A549 (cell line): ENCODE data around the gene ACTRT2. TPM values are rescaled to one million over a fixed set of nuclear protein-coding genes. Genes with fewer than 3 reads are reported as not detected.

Experiments
- ATAC-seq, 2 experiments: fragments of 200-7000 bp in 1 of 2; fragments of >200 bp in 1 of 2; cut with Nextera tagmentation in 1 of 2; cut with Tn5 transposase in 1 of 2; 3 replicates each; pipeline versions ENCODE4 v1.8.0 to v1.9.1; 2018 to 2020; ENCODE audit warnings: mild to moderate bottlenecking in 1 of 2, moderate library complexity in 1 of 2
- CTCF ChIA-PET: fragments of 300-600 bp; sonication (Branson Sonifier 250); formaldehyde crosslinking; extraction: SDS; loops from one replicate; lab custom pipeline; 2021; ENCODE audit warnings: antibody characterized with exemption, inconsistent platforms; lab: Yijun Ruan, JAX
- POLR2A ChIA-PET: fragments of 350-600 bp; formaldehyde crosslinking; extraction: SDS; loops from one replicate; lab custom pipeline; 2021; ENCODE audit warnings: antibody characterized with exemption, inconsistent platforms; lab: Yijun Ruan, JAX
- DNase-seq, 2 experiments: peaks; one replicate each; pipeline versions ENCODE4 v3.0.0 to v3.0.0-alpha.2; 2011 to 2016; ENCODE audit warnings: low read depth in 1 of 2, low spot score in 1 of 2
- FAIRE-seq: peaks from 2 replicates; lab custom pipeline; 2011; peaks lifted over from hg19 to GRCh38; lab: Jason Lieb, UNC
- H3K27ac ChIP-seq, 2 experiments: fragments of >200 bp; sonication (Bioruptor Twin); formaldehyde crosslinking; 3 replicates each; pipeline ENCODE4 v1.5.1; 2016 to 2017
- H3K4me1 ChIP-seq: fragments of >200 bp; sonication (Bioruptor Twin); formaldehyde crosslinking; 3 replicates; pipeline ENCODE4 v1.6.1; 2016
- H3K4me2 ChIP-seq: fragments of >200 bp; sonication (Bioruptor Twin); formaldehyde crosslinking; 3 replicates; pipeline ENCODE4 v1.6.1; 2016
- H3K4me3 ChIP-seq: fragments of >200 bp; sonication (Bioruptor Twin); formaldehyde crosslinking; 3 replicates; pipeline ENCODE4 v1.5.1; 2016
- H3K9me3 ChIP-seq: fragments of >200 bp; sonication (Bioruptor Twin); formaldehyde crosslinking; 3 replicates; pipeline ENCODE4 v1.6.1; 2016
- BCL3 ChIP-seq: fragments of >200 bp; sonication (Bioruptor Twin); formaldehyde crosslinking; IDR thresholded peaks from 3 replicates; pipeline ENCODE4 v1.6.1; 2016
- BHLHE40 ChIP-seq: IDR thresholded peaks from 2 replicates; pipeline ENCODE4 v1.6.1; 2012; ENCODE audit warnings: low read depth, low read length, inconsistent platforms
- CHD2 ChIP-seq: fragments of 150-350 bp; IDR thresholded peaks from 2 replicates; pipeline ENCODE4 v1.6.1; 2014; ENCODE audit warnings: low read length; ENCODE audit not compliant: partially characterized antibody
- ELK1 ChIP-seq: fragments of 150-350 bp; IDR thresholded peaks from 2 replicates; pipeline ENCODE4 v1.6.1; 2014; ENCODE audit warnings: low read depth, mild to moderate bottlenecking, low read length
- EP300 ChIP-seq, 2 experiments: fragments of >200 bp; sonication (Bioruptor Twin); formaldehyde crosslinking; IDR thresholded peaks; 2 replicates in 1 of 2; 3 replicates in 1 of 2; pipeline ENCODE4 v1.6.1; 2016 to 2017
- ESRRA ChIP-seq: fragments of 150-350 bp; IDR thresholded peaks from 2 replicates; pipeline ENCODE4 v1.6.1; 2014; ENCODE audit warnings: mild to moderate bottlenecking, low read length, borderline replicate concordance
- FOSL2 ChIP-seq, 2 experiments: fragments of 450-650 bp in 1 of 2; fragments of >200 bp in 1 of 2; sonication (Bioruptor Twin) in 1 of 2; formaldehyde crosslinking; IDR thresholded peaks; 2 replicates each; pipeline versions ENCODE4 v1.5.0 to v1.6.1; 2016 to 2020; ENCODE audit warnings: mild to moderate bottlenecking in 1 of 2, moderate library complexity in 1 of 2
- FOXS1 ChIP-seq: fragments of 250-450 bp; sonication (Bioruptor Pico); IDR thresholded peaks from 2 replicates; pipeline ENCODE4 v1.5.0; 2020; ENCODE audit warnings: mild to moderate bottlenecking, moderate library complexity
- GATA3 ChIP-seq: IDR thresholded peaks from 2 replicates; pipeline ENCODE4 v1.6.1; 2012; ENCODE audit warnings: borderline replicate concordance
- HES2 ChIP-seq: fragments of >200 bp; sonication (Bioruptor Twin); formaldehyde crosslinking; IDR thresholded peaks from 2 replicates; pipeline ENCODE4 v1.6.1; 2016
- HEYL ChIP-seq: fragments of 250-450 bp; sonication (Bioruptor Pico); IDR thresholded peaks from 2 replicates; pipeline ENCODE4 v1.8.0; 2021; ENCODE audit warnings: mild to moderate bottlenecking, moderate library complexity
- HMGXB4 ChIP-seq: fragments of 250-450 bp; sonication (Bioruptor Pico); IDR thresholded peaks from 2 replicates; pipeline ENCODE4 v1.5.0; 2021; ENCODE audit warnings: mild to moderate bottlenecking, moderate library complexity, borderline replicate concordance
- HOXA7 ChIP-seq: fragments of 250-450 bp; sonication (Bioruptor Pico); IDR thresholded peaks from 2 replicates; pipeline ENCODE4 v1.5.0; 2020; ENCODE audit warnings: mild to moderate bottlenecking, moderate library complexity
- HOXB13 ChIP-seq: fragments of 250-450 bp; sonication (Bioruptor Pico); IDR thresholded peaks from 2 replicates; pipeline ENCODE4 v1.5.0; 2020; ENCODE audit warnings: low read depth, mild to moderate bottlenecking, moderate library complexity
- HOXB5 ChIP-seq: fragments of 250-450 bp; sonication (Bioruptor Pico); IDR thresholded peaks from 2 replicates; pipeline ENCODE4 v1.5.0; 2020; ENCODE audit warnings: mild to moderate bottlenecking, moderate library complexity
- JUN ChIP-seq, 2 experiments: fragments of >200 bp; sonication (Bioruptor Twin); formaldehyde crosslinking; IDR thresholded peaks; 2 replicates in 1 of 2; 3 replicates in 1 of 2; pipeline ENCODE4 v1.6.1; 2016 to 2017
- JUNB ChIP-seq: fragments of >200 bp; sonication (Bioruptor Twin); formaldehyde crosslinking; IDR thresholded peaks from 2 replicates; pipeline ENCODE4 v1.6.1; 2016
- KDM1A ChIP-seq: fragments of 200-600 bp; sonication (generic); IDR thresholded peaks from 2 replicates; pipeline ENCODE4 v1.6.1; 2016; ENCODE audit warnings: low read depth, mild to moderate bottlenecking
- KDM5A ChIP-seq: fragments of 200-600 bp; sonication (generic); IDR thresholded peaks from 2 replicates; pipeline ENCODE4 v1.6.1; 2016; ENCODE audit warnings: antibody characterized with exemption, mild to moderate bottlenecking
- MAX ChIP-seq: IDR thresholded peaks from 2 replicates; pipeline ENCODE4 v1.6.1; 2012
- NPAS2 ChIP-seq: fragments of 250-450 bp; sonication (Bioruptor Pico); IDR thresholded peaks from 2 replicates; pipeline ENCODE4 v1.8.0; 2022; ENCODE audit warnings: mild to moderate bottlenecking, moderate library complexity, borderline replicate concordance
- NR3C1 ChIP-seq: fragments of >200 bp; sonication (Bioruptor Twin); formaldehyde crosslinking; IDR thresholded peaks from 3 replicates; pipeline ENCODE4 v1.6.1; 2017
- PBX3 ChIP-seq: IDR thresholded peaks from 2 replicates; pipeline ENCODE4 v1.6.1; 2012
- POLR2A ChIP-seq: IDR thresholded peaks from 2 replicates; pipeline ENCODE4 v1.6.1; 2012; ENCODE audit warnings: mild to moderate bottlenecking, low read length
- RAD21 ChIP-seq, 2 experiments: fragments of >200 bp in 1 of 2; sonication (Bioruptor Twin) in 1 of 2; formaldehyde crosslinking in 1 of 2; IDR thresholded peaks in 1 of 2; conservative IDR thresholded peaks in 1 of 2; 2 replicates in 1 of 2; 3 replicates in 1 of 2; pipeline ENCODE4 v1.6.1; 2012 to 2018; ENCODE audit warnings: inconsistent platforms in 1 of 2
- RCOR1 ChIP-seq: fragments of 150-350 bp; IDR thresholded peaks from 2 replicates; pipeline ENCODE4 v1.6.1; 2014; ENCODE audit warnings: antibody characterized with exemption, low read length, low read depth
- RFX5 ChIP-seq: fragments of 450-650 bp; IDR thresholded peaks from 2 replicates; pipeline ENCODE4 v1.7.1; 2014; ENCODE audit warnings: antibody characterized with exemption, mild to moderate bottlenecking, moderate library complexity
- SREBF2 ChIP-seq: fragments of 450-650 bp; IDR thresholded peaks from 2 replicates; pipeline ENCODE4 v1.6.1; 2014; ENCODE audit warnings: mild to moderate bottlenecking, moderate library complexity
- ZSCAN20 ChIP-seq: fragments of 250-450 bp; sonication (Bioruptor Pico); IDR thresholded peaks from 2 replicates; pipeline ENCODE4 v1.8.0; 2022; ENCODE audit warnings: mild to moderate bottlenecking, moderate library complexity
- WGBS: methylation state at CpG from one replicate; pipeline ENCODE4 v1.1.6; 2017; ENCODE audit errors: missing lambda C conversion rate; 5-methylcytosine and 5-hydroxymethylcytosine counted together
- polyA plus RNA-seq, 4 experiments: library from polyadenylated mRNA; depleted of rRNA in 3 of 4; stranded (reverse); fragments of >200 nt; fragmentation: RNase III in 1 of 4; extraction: RNeasy Plus Mini Kit Qiagen cat#74134 plus additional on column Dnase treatment in 1 of 4; gene quantifications; 2 replicates in 3 of 4; 3 replicates in 1 of 4; pipeline ENCODE4 v1.2.3, GENCODE V29; 2011 to 2017

The ACTRT2 gene
- polyA plus RNA-seq, 2 of the 4 experiments (the other 2 are of a cell fraction), result not detected

- H3K27ac ChIP-seq, result no peak overlapping the region
- no peak for FAIRE-seq
- 22% methylated on average over 2 of the region's 3 CpGs for WGBS
- no peak for DNase-seq
- ChIA-PET CTCF (no interaction called here), POLR2A (no interaction called here)
- no peaks in the 10 kb centered on the region for H3K9me3 ChIP-seq
- no peak for ATAC-seq
- TF ChIP-seq RCOR1 (no peak), HOXA7 (no peak), RFX5 (no peak), HES2 (no peak), NPAS2 (CRISPR knock-in tag) (no peak), HMGXB4 (CRISPR knock-in tag) (no peak), JUNB (no peak), ZSCAN20 (CRISPR knock-in tag) (no peak), PBX3 (no peak), NR3C1 (no peak), SREBF2 (no peak), KDM1A (no peak), ESRRA (no peak), CHD2 (no peak), HOXB13 (CRISPR knock-in tag) (no peak), BHLHE40 (no peak), BCL3 (no peak), HOXB5 (CRISPR knock-in tag) (no peak), HEYL (CRISPR knock-in tag) (no peak), FOXS1 (CRISPR knock-in tag) (no peak)
- H3K4me2 ChIP-seq, result no peak overlapping the region
- H3K4me3 ChIP-seq, result no peak overlapping the region
- H3K4me1 ChIP-seq, result no peaks in the 10 kb centered on the region
Observed at GRCh38 chr1:3051270-3052268, 30.3 kb downstream of the ACTRT2 start.

GRCh38 chr1:3052501-3052900, 31.2 kb downstream of the ACTRT2 start:
- CTCF ChIA-PET, result no interaction called here
- no peak overlapping the region for H3K4me2 ChIP-seq
- no peaks in the 10 kb centered on the region for H3K9me3 ChIP-seq
- H3K4me1 ChIP-seq, result no peaks in the 10 kb centered on the region
- no peak for ATAC-seq
- H3K4me3 ChIP-seq, result no peak overlapping the region
- no peak for FAIRE-seq
- WGBS, result 25% methylated on average over 4 of the region's 5 CpGs
- H3K27ac ChIP-seq, result no peak overlapping the region
- DNase-seq, result no peak
- POLR2A ChIA-PET, result no interaction called here
- TF ChIP-seq EP300 (IDR thresholded peaks at IDR 0.05) (no peak), BCL3 (no peak), MAX (no peak), HEYL (CRISPR knock-in tag) (no peak), SREBF2 (no peak), ELK1 (no peak), POLR2A (no peak), GATA3 (no peak), HOXA7 (no peak), RCOR1 (no peak), NPAS2 (CRISPR knock-in tag) (no peak), JUN (IDR thresholded peaks at IDR 0.05) (no peak), RAD21 (conservative IDR thresholded peaks at IDR 0.05 in 1 of 2, IDR thresholded peaks at IDR 0.05 in 1 of 2) (no peak), KDM5A (no peak), FOSL2 (IDR thresholded peaks at IDR 0.05) (no peak), FOSL2 (CRISPR knock-in tag; IDR thresholded peaks at IDR 0.05) (no peak)
